Esophagus muscularis mucosa (tissue), 3 donors: Measurements from ENCODE around the gene SYNJ2.

Experiments
- CTCF ChIP-seq, 3 experiments: fragments of 200-600 bp in 2 of 3; fragments of 450-650 bp in 1 of 3; sonication (generic) in 2 of 3; IDR thresholded peaks; one replicate each; pipeline ENCODE4 v1.5.1; 2017 to 2019; ENCODE audit warnings: antibody characterized with exemption in 3 of 3, mild to moderate bottlenecking in 2 of 3, moderate library complexity in 1 of 3
- POLR2A ChIP-seq: fragments of 450-650 bp; IDR thresholded peaks from one replicate; pipeline ENCODE4 v1.6.1; 2017; ENCODE audit warnings: antibody characterized with exemption, moderate library complexity, mild to moderate bottlenecking, low read depth

- TF ChIP-seq CTCF (IDR thresholded peaks at IDR 0.05) (no peak), POLR2A (no peak)
Observed at GRCh38 chr6:157984686-157985225, 3.1 kb downstream of the SYNJ2 start.
